ENCODE results near the gene RASSF9. TPM values are rescaled to one million over a fixed set of nuclear protein-coding genes. Genes with fewer than 3 reads are reported as not detected.

Gene RASSF9
- total RNA-seq, 1 donor from 2014 or later, result 0.68 TPM

DNA sequence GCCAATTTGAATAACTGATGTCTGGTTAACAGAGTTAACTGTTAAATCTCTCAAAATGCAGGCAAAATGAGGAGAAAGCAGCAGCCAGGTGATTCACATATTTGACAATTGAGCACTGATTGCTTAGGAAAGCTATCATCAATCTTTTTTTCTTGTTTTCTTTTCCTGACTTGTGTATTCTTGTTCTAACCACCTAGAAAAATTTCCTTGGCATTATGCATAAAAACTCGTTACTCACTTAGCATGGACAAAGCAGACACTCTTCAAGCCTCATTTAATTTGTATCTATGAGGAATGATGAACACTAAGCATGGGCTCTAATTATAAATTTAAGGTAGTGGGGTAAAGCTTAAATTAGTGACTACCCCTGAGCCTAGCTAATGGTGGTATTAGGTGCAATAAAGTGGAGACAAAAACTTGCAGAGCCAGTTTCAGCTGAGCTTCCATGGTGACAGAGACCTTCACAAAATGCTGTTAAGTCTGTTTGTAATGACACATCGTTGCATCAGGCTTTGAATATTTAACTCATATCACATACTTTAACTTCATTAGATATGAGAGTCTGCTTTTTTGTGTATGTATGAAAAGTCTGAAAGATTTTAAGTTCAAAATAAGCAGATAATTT lies 52.0 kb downstream of the RASSF9 start:
- H4K20me1 ChIP-seq (ENCODE audit: insufficient read depth, low read length), result no peaks in the 10 kb centered on the region
- H3K27me3 ChIP-seq (ENCODE audit: insufficient read depth, low read length), result no peaks in the 10 kb centered on the region
- DNase-seq (ENCODE audit: low read depth) (peak; percentile 44), FAIRE-seq (no peak)
- peaks cover 4% of the 10 kb centered on the region for H3K9me3 ChIP-seq (ENCODE audit: insufficient read depth, low read depth, low read length)
- H3K27ac Mint-ChIP-seq (ENCODE audit: unreplicated experiment), result no peak overlapping the region
- H3K4me1 ChIP-seq (ENCODE audit: insufficient read depth, low read length), result no peaks in the 10 kb centered on the region
- H3K79me2 ChIP-seq (ENCODE audit: insufficient read depth, low read length), result no peaks in the 10 kb centered on the region
- H3K27me3 Mint-ChIP-seq (ENCODE audit: low read depth, unreplicated experiment), result peaks cover 1% of the 10 kb centered on the region
- peak overlapping the region; percentile 9 for H3K4me2 ChIP-seq (ENCODE audit: low read length)
- H3K36me3 Mint-ChIP-seq (ENCODE audit: low read depth, unreplicated experiment), result no peaks in the 10 kb centered on the region
- no peak overlapping the region for H3K4me3 ChIP-seq (ENCODE audit: insufficient read depth, low read depth, low read length)
- H3K9ac ChIP-seq (ENCODE audit: low read length), result no peak overlapping the region
- H3K27ac ChIP-seq (ENCODE audit: low read depth, low read length), result no peak overlapping the region
- TF ChIP-seq, protein P1, sequence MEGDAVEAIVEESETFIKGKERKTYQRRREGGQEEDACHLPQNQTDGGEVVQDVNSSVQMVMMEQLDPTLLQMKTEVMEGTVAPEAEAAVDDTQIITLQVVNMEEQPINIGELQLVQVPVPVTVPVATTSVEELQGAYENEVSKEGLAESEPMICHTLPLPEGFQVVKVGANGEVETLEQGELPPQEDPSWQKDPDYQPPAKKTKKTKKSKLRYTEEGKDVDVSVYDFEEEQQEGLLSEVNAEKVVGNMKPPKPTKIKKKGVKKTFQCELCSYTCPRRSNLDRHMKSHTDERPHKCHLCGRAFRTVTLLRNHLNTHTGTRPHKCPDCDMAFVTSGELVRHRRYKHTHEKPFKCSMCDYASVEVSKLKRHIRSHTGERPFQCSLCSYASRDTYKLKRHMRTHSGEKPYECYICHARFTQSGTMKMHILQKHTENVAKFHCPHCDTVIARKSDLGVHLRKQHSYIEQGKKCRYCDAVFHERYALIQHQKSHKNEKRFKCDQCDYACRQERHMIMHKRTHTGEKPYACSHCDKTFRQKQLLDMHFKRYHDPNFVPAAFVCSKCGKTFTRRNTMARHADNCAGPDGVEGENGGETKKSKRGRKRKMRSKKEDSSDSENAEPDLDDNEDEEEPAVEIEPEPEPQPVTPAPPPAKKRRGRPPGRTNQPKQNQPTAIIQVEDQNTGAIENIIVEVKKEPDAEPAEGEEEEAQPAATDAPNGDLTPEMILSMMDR (IDR thresholded peaks at IDR 0.05; ENCODE audit: insufficient read depth, low read depth, low read length), result no peak
- no peak for TF ChIP-seq EZH2 (IDR thresholded peaks at IDR 0.05; ENCODE audit: insufficient read depth, low read length)
- H3K36me3 ChIP-seq (ENCODE audit: insufficient read depth, low read length), result no peaks in the 10 kb centered on the region
- H3K4me1 Mint-ChIP-seq (ENCODE audit: low read depth, unreplicated experiment), result peaks cover 2% of the 10 kb centered on the region
- H2AFZ ChIP-seq (ENCODE audit: low read depth, low read length), result no peak overlapping the region
- H3K4me3 Mint-ChIP-seq (ENCODE audit: unreplicated experiment), result no peak overlapping the region
- no peaks in the 10 kb centered on the region for H3K9me3 Mint-ChIP-seq (ENCODE audit: unreplicated experiment)

DNA sequence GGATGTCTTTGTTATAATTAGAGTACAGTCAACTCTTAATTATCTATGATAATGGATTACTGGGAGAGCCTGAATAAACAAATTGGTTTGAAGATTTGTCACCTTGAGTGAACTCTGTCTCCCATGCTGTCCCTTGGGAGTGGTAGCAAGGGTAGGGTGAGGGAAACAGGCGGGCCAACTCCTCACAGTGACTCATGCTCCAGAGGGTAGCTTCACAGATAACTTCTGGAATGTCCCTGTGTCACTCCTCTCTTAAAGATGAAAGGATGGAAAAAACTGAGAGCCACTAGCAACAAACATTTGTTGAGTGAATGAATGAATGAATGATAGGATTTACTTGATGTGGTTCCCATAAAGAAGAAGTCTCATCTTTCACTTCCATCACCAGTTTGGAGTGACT lies 53.5 kb downstream of the RASSF9 start:
- Histone ChIP-seq H3K36me3 (ENCODE audit: insufficient read depth, low read length) (no peaks in the 10 kb centered on the region), H4K20me1 (ENCODE audit: insufficient read depth, low read length) (no peaks in the 10 kb centered on the region), H3K9me3 (ENCODE audit: insufficient read depth, low read depth, low read length) (peaks cover 4% of the 10 kb centered on the region), H3K4me2 (ENCODE audit: low read length) (no peak overlapping the region), H3K4me3 (ENCODE audit: insufficient read depth, low read depth, low read length) (no peak overlapping the region), H3K27me3 (ENCODE audit: insufficient read depth, low read length) (no peaks in the 10 kb centered on the region), H3K27ac (ENCODE audit: low read depth, low read length) (no peak overlapping the region), H3K4me1 (ENCODE audit: insufficient read depth, low read length) (no peaks in the 10 kb centered on the region), H3K79me2 (ENCODE audit: insufficient read depth, low read length) (no peaks in the 10 kb centered on the region), H3K9ac (ENCODE audit: low read length) (no peak overlapping the region), H2AFZ (ENCODE audit: low read depth, low read length) (no peak overlapping the region)
- TF ChIP-seq EZH2 (IDR thresholded peaks at IDR 0.05; ENCODE audit: insufficient read depth, low read length), result no peak
- TF ChIP-seq, protein P1 (IDR thresholded peaks at IDR 0.05; ENCODE audit: insufficient read depth, low read depth, low read length), result no peak
- Mint-ChIP-seq H3K36me3 (ENCODE audit: low read depth, unreplicated experiment) (no peaks in the 10 kb centered on the region), H3K4me1 (ENCODE audit: low read depth, unreplicated experiment) (no peaks in the 10 kb centered on the region), H3K4me3 (ENCODE audit: unreplicated experiment) (no peak overlapping the region), H3K9me3 (ENCODE audit: unreplicated experiment) (no peaks in the 10 kb centered on the region), H3K27me3 (ENCODE audit: low read depth, unreplicated experiment) (no peaks in the 10 kb centered on the region), H3K27ac (ENCODE audit: unreplicated experiment) (no peak overlapping the region)
- FAIRE-seq (no peak), DNase-seq (ENCODE audit: low read depth) (no peak)

DNA sequence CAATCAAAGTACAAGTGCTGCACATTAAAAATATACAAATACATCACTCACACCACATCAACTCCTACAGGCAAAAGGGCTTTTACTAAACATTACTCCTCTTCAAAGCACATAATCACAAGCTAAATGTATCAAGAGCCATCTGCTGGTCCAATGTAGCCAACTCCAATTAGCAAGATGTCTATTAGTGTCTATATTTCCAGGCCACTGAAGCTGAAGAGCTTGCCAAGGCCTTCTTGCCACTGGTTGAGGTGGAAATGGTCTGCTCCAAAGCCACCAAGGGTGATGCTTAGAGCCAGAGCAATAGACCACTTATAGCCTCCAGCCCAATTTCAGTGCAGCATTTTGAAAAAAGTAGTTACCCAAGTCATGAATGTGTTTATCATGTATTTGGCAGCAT lies 54.4 kb downstream of the RASSF9 start:
- H2AFZ ChIP-seq (ENCODE audit: low read depth, low read length), result no peak overlapping the region

More for the DNA sequence above, 54.4 kb downstream of the RASSF9 start:
- Mint-ChIP-seq H3K4me1 (ENCODE audit: low read depth, unreplicated experiment) (no peaks in the 10 kb centered on the region), H3K27ac (ENCODE audit: unreplicated experiment) (no peak overlapping the region), H3K36me3 (ENCODE audit: low read depth, unreplicated experiment) (no peaks in the 10 kb centered on the region), H3K9me3 (ENCODE audit: unreplicated experiment) (no peaks in the 10 kb centered on the region), H3K4me3 (ENCODE audit: unreplicated experiment) (no peak overlapping the region), H3K27me3 (ENCODE audit: low read depth, unreplicated experiment) (no peaks in the 10 kb centered on the region)
- no peak for DNase-seq (ENCODE audit: low read depth)
- no peaks in the 10 kb centered on the region for H4K20me1 ChIP-seq (ENCODE audit: insufficient read depth, low read length)
- no peak overlapping the region for H3K4me3 ChIP-seq (ENCODE audit: insufficient read depth, low read depth, low read length)
- H3K27ac ChIP-seq (ENCODE audit: low read depth, low read length), result no peak overlapping the region
- H3K79me2 ChIP-seq (ENCODE audit: insufficient read depth, low read length), result no peaks in the 10 kb centered on the region
- H3K27me3 ChIP-seq (ENCODE audit: insufficient read depth, low read length), result no peaks in the 10 kb centered on the region
- H3K4me2 ChIP-seq (ENCODE audit: low read length), result no peak overlapping the region
- no peak for FAIRE-seq
- H3K36me3 ChIP-seq (ENCODE audit: insufficient read depth, low read length), result no peaks in the 10 kb centered on the region
- no peaks in the 10 kb centered on the region for H3K4me1 ChIP-seq (ENCODE audit: insufficient read depth, low read length)
- H3K9me3 ChIP-seq (ENCODE audit: insufficient read depth, low read depth, low read length), result peaks cover 4% of the 10 kb centered on the region
- no peak overlapping the region for H3K9ac ChIP-seq (ENCODE audit: low read length)
- TF ChIP-seq, protein P1 (IDR thresholded peaks at IDR 0.05; ENCODE audit: insufficient read depth, low read depth, low read length), result no peak
- TF ChIP-seq EZH2 (IDR thresholded peaks at IDR 0.05; ENCODE audit: insufficient read depth, low read length), result no peak
